DMS 273 treated with DMSO at 0.1 percent for 48 hours (cell line): ENCODE results near the gene CRISPLD2.

Experiments
- DNase-seq: peaks from one replicate; lab custom pipeline; 2025; lab: John Stamatoyannopoulos, UW

Gene CRISPLD2

GRCh38 chr16:84800158-84800978 is 19.4 kb upstream of the CRISPLD2 start:
- no peak for DNase-seq

GRCh38 chr16:84803146-84803545 is 16.6 kb upstream of the CRISPLD2 start:
- no peak for DNase-seq

- no peak for DNase-seq
These were observed 15.5 kb upstream of the CRISPLD2 start for GRCh38 chr16:84804326-84804725.

GRCh38 chr16:84806256-84806889 is 13.4 kb upstream of the CRISPLD2 start:
- no peak for DNase-seq

- DNase-seq = no peak
These were observed 12.9 kb upstream of the CRISPLD2 start for GRCh38 chr16:84806890-84807258.

- no peak for DNase-seq
These were observed 12.0 kb upstream of the CRISPLD2 start for GRCh38 chr16:84807776-84808175.

GRCh38 chr16:84808826-84809225 is 11.0 kb upstream of the CRISPLD2 start:
- DNase-seq = no peak

- DNase-seq = no peak
These were observed 9.1 kb upstream of the CRISPLD2 start for GRCh38 chr16:84810518-84811273.

GRCh38 chr16:84811529-84811928 is 8.3 kb upstream of the CRISPLD2 start:
- no peak for DNase-seq

GRCh38 chr16:84813141-84813934 is 6.4 kb upstream of the CRISPLD2 start:
- DNase-seq = no peak

- no peak for DNase-seq
These were observed 4.3 kb upstream of the CRISPLD2 start for GRCh38 chr16:84815462-84815861.

GRCh38 chr16:84816023-84816422 is 3.8 kb upstream of the CRISPLD2 start:
- no peak for DNase-seq

- DNase-seq = no peak
These were observed 3.3 kb upstream of the CRISPLD2 start for GRCh38 chr16:84816485-84816884.

GRCh38 chr16:84817206-84817605 is 2.6 kb upstream of the CRISPLD2 start:
- no peak for DNase-seq

- DNase-seq = no peak
These were observed 2.2 kb upstream of the CRISPLD2 start for GRCh38 chr16:84817613-84818012.

GRCh38 chr16:84818133-84818532 is 1.7 kb upstream of the CRISPLD2 start:
- DNase-seq = no peak

GRCh38 chr16:84818989-84819643 is 669 bp upstream of the CRISPLD2 start:
- no peak for DNase-seq

- no peak for DNase-seq
These were observed 510 bp downstream of the CRISPLD2 start for GRCh38 chr16:84820305-84820684.

GRCh38 chr16:84820771-84821170 is 986 bp downstream of the CRISPLD2 start:
- DNase-seq = no peak

GRCh38 chr16:84821179-84821578 is 1.4 kb downstream of the CRISPLD2 start:
- DNase-seq = no peak
